Gastrocnemius medialis (tissue), 4 donors: ENCODE measurements around the gene TRPM4.

Experiments used
- CTCF ChIP-seq, 5 experiments: fragments of 450-650 bp in 3 of 5; fragments of 200-600 bp in 2 of 5; sonication (generic) in 2 of 5; IDR thresholded peaks in 4 of 5; conservative IDR thresholded peaks in 1 of 5; 1 replicate in 4 of 5; 2 replicates in 1 of 5; pipeline ENCODE4 v1.5.1; 2016 to 2019; ENCODE audit warnings: antibody characterized with exemption in 5 of 5, mild to moderate bottlenecking in 3 of 5, moderate library complexity in 3 of 5
- POLR2A ChIP-seq, 2 donors: fragments of 450-650 bp; IDR thresholded peaks; one replicate each; pipeline ENCODE4 v1.6.1; 2017; ENCODE audit warnings: antibody characterized with exemption in 2 of 2, mild to moderate bottlenecking in 2 of 2, moderate library complexity in 2 of 2

- TF ChIP-seq CTCF (IDR thresholded peaks at IDR 0.05 in 4 of 5, conservative IDR thresholded peaks at IDR 0.05 in 1 of 5) (no peak), POLR2A (IDR thresholded peaks at IDR 0.05) (no peak)
Observed at GRCh38 chr19:49149652-49150105, 7.9 kb upstream of the TRPM4 start.
